Neutrophil (primary cell): Measurements from ENCODE around the gene EPHB3.

Experiments used
- H3K27ac ChIP-seq: fragments of 200-600 bp; sonication (generic); 2 replicates; pipeline ENCODE4 v1.5.1; 2016; ENCODE audit warnings: mild to moderate bottlenecking, moderate library complexity
- H3K27me3 ChIP-seq: fragments of 200-600 bp; sonication (generic); 2 replicates; pipeline ENCODE4 v1.6.0; 2016; ENCODE audit warnings: mild to moderate bottlenecking
- H3K36me3 ChIP-seq: fragments of 200-600 bp; sonication (generic); 2 replicates; pipeline ENCODE4 v1.5.1; 2017
- H3K4me1 ChIP-seq, 2 experiments: fragments of 200-600 bp in 1 of 2; sonication (generic) in 1 of 2; 1 replicate in 1 of 2; 2 replicates in 1 of 2; pipeline versions ENCODE4 v1.5.1 to v1.6.1; 2013 to 2016; ENCODE audit warnings: low read depth in 1 of 2, low read length in 1 of 2, mild to moderate bottlenecking in 1 of 2, moderate library complexity in 1 of 2; ENCODE audit not compliant: control insufficient read depth in 1 of 2, insufficient read depth in 1 of 2
- H3K4me3 ChIP-seq, 2 experiments: fragments of 200-600 bp in 1 of 2; sonication (generic) in 1 of 2; 1 replicate in 1 of 2; 2 replicates in 1 of 2; pipeline ENCODE4 v1.5.1; 2013 to 2016; ENCODE audit warnings: low read depth in 1 of 2, low read length in 1 of 2, mild to moderate bottlenecking in 1 of 2, moderate library complexity in 1 of 2
- H3K9me3 ChIP-seq: fragments of 200-600 bp; sonication (generic); 2 replicates; pipeline ENCODE4 v1.5.1; 2016
- CTCF ChIP-seq: fragments of 200-600 bp; sonication (generic); IDR thresholded peaks from 2 replicates; pipeline ENCODE4 v1.5.1; 2016; ENCODE audit warnings: antibody characterized with exemption

EPHB3 gene

GRCh38 chr3:184541886-184542562, 19.6 kb upstream of the EPHB3 start:
- H3K27me3 ChIP-seq = peaks cover 66% of the 10 kb centered on the region
- no peak for TF ChIP-seq CTCF
- H3K9me3 ChIP-seq = no peaks in the 10 kb centered on the region
- H3K36me3 ChIP-seq = no peaks in the 10 kb centered on the region
- no peak overlapping the region for H3K4me3 ChIP-seq
- H3K27ac ChIP-seq = no peak overlapping the region
- peaks cover 0 to 4% of the 10 kb centered on the region in 2 experiments for H3K4me1 ChIP-seq

GRCh38 chr3:184542577-184542976, 19.0 kb upstream of the EPHB3 start:
- no peak overlapping the region for H3K4me3 ChIP-seq
- peaks cover 60% of the 10 kb centered on the region for H3K27me3 ChIP-seq
- TF ChIP-seq CTCF = no peak
- H3K4me1 ChIP-seq = peaks cover 0 to 4% of the 10 kb centered on the region in 2 experiments
- no peak overlapping the region for H3K27ac ChIP-seq
- no peaks in the 10 kb centered on the region for H3K9me3 ChIP-seq
- no peaks in the 10 kb centered on the region for H3K36me3 ChIP-seq

GRCh38 chr3:184543256-184543655, 18.3 kb upstream of the EPHB3 start:
- H3K4me1 ChIP-seq = peaks cover 0 to 4% of the 10 kb centered on the region in 2 experiments
- no peaks in the 10 kb centered on the region for H3K36me3 ChIP-seq
- no peak overlapping the region for H3K27ac ChIP-seq
- no peaks in the 10 kb centered on the region for H3K9me3 ChIP-seq
- H3K4me3 ChIP-seq = no peak overlapping the region
- no peak for TF ChIP-seq CTCF
- peaks cover 53% of the 10 kb centered on the region for H3K27me3 ChIP-seq

- H3K36me3 ChIP-seq = no peaks in the 10 kb centered on the region
- H3K27ac ChIP-seq = no peak overlapping the region
- peaks cover 46% of the 10 kb centered on the region for H3K27me3 ChIP-seq
- peak; percentile 85 for TF ChIP-seq CTCF
- H3K4me1 ChIP-seq = peaks cover 0 to 4% of the 10 kb centered on the region in 2 experiments
- H3K4me3 ChIP-seq = no peak overlapping the region
- no peaks in the 10 kb centered on the region for H3K9me3 ChIP-seq
These were observed 17.6 kb upstream of the EPHB3 start for GRCh38 chr3:184543843-184544512.

- no peak for TF ChIP-seq CTCF
- Histone ChIP-seq H3K27ac (no peak overlapping the region), H3K9me3 (no peaks in the 10 kb centered on the region), H3K36me3 (no peaks in the 10 kb centered on the region), H3K27me3 (peaks cover 42% of the 10 kb centered on the region), H3K4me3 (no peak overlapping the region), H3K4me1 (peaks cover 0 to 4% of the 10 kb centered on the region in 2 experiments)
These were observed 17.1 kb upstream of the EPHB3 start for GRCh38 chr3:184544513-184544861.
